GM12878 (cell line): ENCODE measurements around the gene DGKB. TPM values are rescaled to one million over a fixed set of nuclear protein-coding genes. Genes with fewer than 3 reads are reported as not detected.

Source experiments
- ATAC-seq: fragments of 200-7000 bp; cut with Tn5 transposase; 3 replicates; pipeline ENCODE4 v1.9.1; 2020; ENCODE audit warnings: mild to moderate bottlenecking, moderate library complexity
- BruUV-seq: library from RNA; stranded (reverse); fragments of 400-500 nt; replicated peaks from 2 replicates; lab custom pipeline; 2021; lab: Mats Ljungman, UMichigan
- CTCF ChIA-PET: fragments of 300-600 bp; sonication (Branson Sonifier 250); formaldehyde crosslinking; extraction: SDS; loops from one replicate; lab custom pipeline; 2021; ENCODE audit warnings: inconsistent platforms; lab: Yijun Ruan, JAX
- POLR2A ChIA-PET: fragments of 350-600 bp; formaldehyde crosslinking; extraction: SDS; loops from one replicate; lab custom pipeline; 2021; ENCODE audit warnings: inconsistent platforms; lab: Charles Lee
- RAD21 ChIA-PET: fragments of 300-600 bp; sonication (Branson Sonifier 250); formaldehyde crosslinking; loops from one replicate; lab custom pipeline; 2023; ENCODE audit warnings: antibody characterized with exemption; ENCODE audit not compliant: unreplicated experiment; lab: Charles Lee
- SMC1A ChIA-PET: fragments of 300-600 bp; sonication (Branson Sonifier 250); formaldehyde crosslinking; loops from one replicate; lab custom pipeline; 2023; ENCODE audit not compliant: unreplicated experiment, uncharacterized antibody; lab: Charles Lee
- DNase-seq: peaks from one replicate; pipeline ENCODE4 v3.0.0-alpha.2; 2011; ENCODE audit warnings: low read depth, low spot score
- FAIRE-seq: peaks from 3 replicates; lab custom pipeline; 2011; peaks lifted over from hg19 to GRCh38; lab: Jason Lieb, UNC
- H2AFZ ChIP-seq: 2 replicates; pipeline ENCODE4 v1.6.0; 2011; ENCODE audit warnings: low read depth, low read length, control low read depth; ENCODE audit not compliant: control insufficient read depth
- H3K27ac ChIP-seq: 2 replicates; pipeline ENCODE4 v1.5.1; 2011; ENCODE audit warnings: control low read depth; ENCODE audit not compliant: control insufficient read depth, insufficient read depth
- H3K27me3 ChIP-seq, 2 experiments: replicated peaks in 1 of 2; 2 replicates each; pipeline versions ENCODE4 v1.6.0 to v1.6.1; 2011; ENCODE audit warnings: low read length in 1 of 2; ENCODE audit not compliant: control insufficient read depth in 2 of 2, insufficient read depth in 2 of 2
- H3K36me3 ChIP-seq, 2 experiments: 2 replicates each; pipeline ENCODE4 v1.5.1; 2011; ENCODE audit warnings: low read length in 1 of 2; ENCODE audit not compliant: control insufficient read depth in 2 of 2, insufficient read depth in 2 of 2
- H3K4me1 ChIP-seq: 2 replicates; pipeline ENCODE4 v1.6.1; 2011; ENCODE audit warnings: mild to moderate bottlenecking, low read length, moderate library complexity, mixed read lengths; ENCODE audit not compliant: control insufficient read depth, insufficient read depth
- H3K4me2 ChIP-seq: 2 replicates; pipeline ENCODE4 v1.6.0; 2011; ENCODE audit warnings: control low read depth; ENCODE audit not compliant: control insufficient read depth, insufficient read depth
- H3K4me3 ChIP-seq: fragments of 200-600 bp; sonication (generic); 2 replicates; pipeline ENCODE4 v1.5.1; 2016
- H3K79me2 ChIP-seq: 2 replicates; pipeline ENCODE4 v1.6.0; 2011; ENCODE audit warnings: low read length; ENCODE audit not compliant: control insufficient read depth, insufficient read depth
- H3K9ac ChIP-seq: 2 replicates; pipeline ENCODE4 v1.8.0; 2011; ENCODE audit warnings: low read length, control low read depth, mixed read lengths; ENCODE audit not compliant: control insufficient read depth, insufficient read depth
- H3K9me3 ChIP-seq: replicated peaks from 3 replicates; pipeline ENCODE4 v1.5.1; 2011; ENCODE audit warnings: mild to moderate bottlenecking, low read length; ENCODE audit not compliant: control insufficient read depth, insufficient read depth
- H4K20me1 ChIP-seq: 2 replicates; pipeline ENCODE4 v1.6.0; 2011; ENCODE audit not compliant: control insufficient read depth, insufficient read depth
- ASH2L ChIP-seq: fragments of 300-600, 200-600 bp; sonication (generic); IDR thresholded peaks from 2 replicates; pipeline ENCODE4 v1.6.1; 2017; ENCODE audit warnings: low read depth, mild to moderate bottlenecking, borderline replicate concordance
- CBX5 ChIP-seq: sonication (generic); IDR thresholded peaks from 2 replicates; pipeline ENCODE4 v1.6.1; 2016; ENCODE audit warnings: low read depth, moderate library complexity, mild to moderate bottlenecking, inconsistent platforms
- CHD2 ChIP-seq: IDR thresholded peaks from 2 replicates; pipeline ENCODE4 v1.6.1; 2011; ENCODE audit warnings: low read depth, low read length, improper control_type of control experiment, borderline replicate concordance
- GABPA ChIP-seq: IDR thresholded peaks from 2 replicates; pipeline ENCODE4 v1.6.1; 2014; ENCODE audit warnings: antibody characterized with exemption, low read depth, mild to moderate bottlenecking, inconsistent platforms
- JUNB ChIP-seq: IDR thresholded peaks from 2 replicates; pipeline ENCODE4 v1.6.1; 2016; ENCODE audit warnings: antibody characterized with exemption, mild to moderate bottlenecking
- MEF2A ChIP-seq: IDR thresholded peaks from 2 replicates; pipeline ENCODE4 v1.6.1; 2011; ENCODE audit warnings: low read depth, mild to moderate bottlenecking, low read length, moderate library complexity; ENCODE audit not compliant: insufficient read depth
- NFIC ChIP-seq: IDR thresholded peaks from 2 replicates; pipeline ENCODE4 v1.6.1; 2012; ENCODE audit warnings: low read depth, mild to moderate bottlenecking, inconsistent platforms, low read length, moderate library complexity
- RFX5 ChIP-seq: IDR thresholded peaks from 2 replicates; pipeline ENCODE4 v1.6.1; 2011; ENCODE audit warnings: low read depth, low read length, improper control_type of control experiment
- SIX5 ChIP-seq: IDR thresholded peaks from 2 replicates; pipeline ENCODE4 v1.6.1; 2011; ENCODE audit warnings: mild to moderate bottlenecking, low read depth, low read length, moderate library complexity; ENCODE audit not compliant: severe bottlenecking
- WGBS: methylation state at CpG from one replicate; pipeline ENCODE4 v1.1.6; 2016; ENCODE audit warnings: low lambda C conversion rate; ENCODE audit not compliant: insufficient replicate concordance, insufficient coverage; ENCODE audit errors: missing lambda C conversion rate; 5-methylcytosine and 5-hydroxymethylcytosine counted together
- in situ Hi-C: fragments of 300-500 bp; cut with MboI; formaldehyde crosslinking; loops from 9 replicates; pipeline ENCODE4 v1.14.3; 2018; ENCODE audit warnings: mixed read lengths
- intact Hi-C: fragments of 100-400 bp; cut with micrococcal nuclease; formaldehyde crosslinking; loops from one replicate; pipeline ENCODE4 v1.14.2; 2022; ENCODE audit not compliant: unreplicated experiment
- polyA plus RNA-seq, 11 experiments: library from polyadenylated mRNA; depleted of rRNA in 4 of 11; unstranded in 6 of 11; stranded (reverse) in 5 of 11; fragments of >200 nt; fragmentation: Nextera tagmentation in 4 of 11; fragmentation: Illumina TruSeq in 1 of 11; extraction: Ambion mirVana in 4 of 11; extraction: Trizol in 1 of 11; gene quantifications; 1 replicate in 1 of 11; 2 replicates in 10 of 11; pipeline versions ENCODE4 v1.2.1 to v1.2.3, GENCODE V29; 2011 to 2016; ENCODE audit warnings: inconsistent platforms in 2 of 11, missing spikeins in 2 of 11, low read depth in 1 of 11
- total RNA-seq, 4 experiments: library from RNA; depleted of rRNA in 3 of 4; stranded (reverse); fragments of >200 nt in 3 of 4; fragmentation: Illumina TruSeq in 1 of 4; extraction: Trizol in 1 of 4; gene quantifications; 2 replicates each; pipeline versions ENCODE4 v1.2.1 to v1.2.3, GENCODE V29; 2013 to 2021
- TF ChIP-seq, protein P1 (sequence below), 3 experiments: IDR thresholded peaks in 2 of 3; conservative IDR thresholded peaks in 1 of 3; 2 replicates each; pipeline ENCODE4 v1.5.1; 2011; ENCODE audit warnings: low read depth in 3 of 3, low read length in 3 of 3, mild to moderate bottlenecking in 3 of 3, control low read depth in 2 of 3, moderate library complexity in 2 of 3, inconsistent platforms in 1 of 3, mixed read lengths in 1 of 3; ENCODE audit not compliant: control insufficient read depth in 2 of 3, insufficient read depth in 1 of 3; ENCODE audit errors: extremely low read depth in 1 of 3

DGKB gene
- total and polyA plus RNA-seq, 10 of the 15 experiments (the other 5 are each of a cell fraction or from before 2014, with no cell fraction given), result 0.02 to 0.10 (median 0.04) TPM; not detected in 6

DNA sequence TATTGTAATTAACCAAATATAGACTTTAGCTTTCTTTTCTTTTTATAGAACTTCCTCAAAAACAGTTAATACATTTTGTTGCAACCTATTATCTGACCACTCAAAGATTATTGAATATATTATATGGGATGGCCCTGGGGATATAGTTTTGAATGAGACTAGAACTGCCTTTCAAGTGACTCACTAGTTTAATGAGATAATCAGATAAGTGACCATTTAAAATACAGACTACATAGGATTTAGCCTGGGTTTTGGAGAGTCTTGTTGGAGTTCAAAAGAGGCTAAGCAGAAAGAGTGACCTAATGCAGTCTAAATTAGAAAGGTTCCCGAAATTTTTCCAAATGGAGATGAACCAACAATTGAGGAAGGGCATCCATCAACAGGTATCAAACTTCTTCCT, 607.9 kb downstream of the DGKB start:
- in situ Hi-C loops, result no loop called here
- H4K20me1 ChIP-seq, result no peaks in the 10 kb centered on the region
- TF ChIP-seq CHD2, result no peak
- TF ChIP-seq CBX5, result no peak
- TF ChIP-seq JUNB, result no peak
- no peak for TF ChIP-seq GABPA
- TF ChIP-seq, protein P1, sequence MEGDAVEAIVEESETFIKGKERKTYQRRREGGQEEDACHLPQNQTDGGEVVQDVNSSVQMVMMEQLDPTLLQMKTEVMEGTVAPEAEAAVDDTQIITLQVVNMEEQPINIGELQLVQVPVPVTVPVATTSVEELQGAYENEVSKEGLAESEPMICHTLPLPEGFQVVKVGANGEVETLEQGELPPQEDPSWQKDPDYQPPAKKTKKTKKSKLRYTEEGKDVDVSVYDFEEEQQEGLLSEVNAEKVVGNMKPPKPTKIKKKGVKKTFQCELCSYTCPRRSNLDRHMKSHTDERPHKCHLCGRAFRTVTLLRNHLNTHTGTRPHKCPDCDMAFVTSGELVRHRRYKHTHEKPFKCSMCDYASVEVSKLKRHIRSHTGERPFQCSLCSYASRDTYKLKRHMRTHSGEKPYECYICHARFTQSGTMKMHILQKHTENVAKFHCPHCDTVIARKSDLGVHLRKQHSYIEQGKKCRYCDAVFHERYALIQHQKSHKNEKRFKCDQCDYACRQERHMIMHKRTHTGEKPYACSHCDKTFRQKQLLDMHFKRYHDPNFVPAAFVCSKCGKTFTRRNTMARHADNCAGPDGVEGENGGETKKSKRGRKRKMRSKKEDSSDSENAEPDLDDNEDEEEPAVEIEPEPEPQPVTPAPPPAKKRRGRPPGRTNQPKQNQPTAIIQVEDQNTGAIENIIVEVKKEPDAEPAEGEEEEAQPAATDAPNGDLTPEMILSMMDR (IDR thresholded peaks at IDR 0.05 in 2 of 3, conservative IDR thresholded peaks at IDR 0.05 in 1 of 3; ENCODE audit: control insufficient read depth in 2 of 3, extremely low read depth in 1 of 3, insufficient read depth in 1 of 3, low read depth in 3 of 3, low read length in 3 of 3), result no peak
- TF ChIP-seq NFIC, result no peak
- no peak for TF ChIP-seq ASH2L
- no peak for TF ChIP-seq MEF2A
- TF ChIP-seq RFX5, result no peak
- no peak for TF ChIP-seq SIX5
- BruUV-seq, result no TSS peak
- no peak overlapping the region for H3K4me2 ChIP-seq
- no peaks in the 10 kb centered on the region for H3K27me3 ChIP-seq
- no peaks in the 10 kb centered on the region for H3K36me3 ChIP-seq
- POLR2A ChIA-PET, result no interaction called here
- H3K4me3 ChIP-seq, result no peak overlapping the region
- ATAC-seq (no peak), FAIRE-seq (no peak), DNase-seq (no peak)
- no peak overlapping the region for H2AFZ ChIP-seq
- 0% methylated on average over 1 of the region's 1 CpG for WGBS
- no peaks in the 10 kb centered on the region for H3K4me1 ChIP-seq
- H3K79me2 ChIP-seq, result no peaks in the 10 kb centered on the region
- CTCF ChIA-PET, result interaction anchor here (1.2 kb wide), 1 partner anchor 12 kb away, joined by 3 read pairs; no protein-coding TSS in a partner anchor
- H3K27ac ChIP-seq, result no peak overlapping the region
- no peak overlapping the region for H3K9ac ChIP-seq
- RAD21 ChIA-PET, result no interaction called here
- SMC1A ChIA-PET, result interaction anchor here (0.7 to 1.0 kb wide), 2 partner anchors 33 to 66 kb away, joined by 3 to 4 read pairs; no protein-coding TSS in a partner anchor
- intact Hi-C loops, result no loop called here
- no peaks in the 10 kb centered on the region for H3K9me3 ChIP-seq
